ENCODE data around the gene FGF9. TPM values are rescaled to one million over a fixed set of nuclear protein-coding genes. Genes with fewer than 3 reads are reported as not detected.

Gene FGF9
- total RNA-seq = 0.99 TPM

DNA sequence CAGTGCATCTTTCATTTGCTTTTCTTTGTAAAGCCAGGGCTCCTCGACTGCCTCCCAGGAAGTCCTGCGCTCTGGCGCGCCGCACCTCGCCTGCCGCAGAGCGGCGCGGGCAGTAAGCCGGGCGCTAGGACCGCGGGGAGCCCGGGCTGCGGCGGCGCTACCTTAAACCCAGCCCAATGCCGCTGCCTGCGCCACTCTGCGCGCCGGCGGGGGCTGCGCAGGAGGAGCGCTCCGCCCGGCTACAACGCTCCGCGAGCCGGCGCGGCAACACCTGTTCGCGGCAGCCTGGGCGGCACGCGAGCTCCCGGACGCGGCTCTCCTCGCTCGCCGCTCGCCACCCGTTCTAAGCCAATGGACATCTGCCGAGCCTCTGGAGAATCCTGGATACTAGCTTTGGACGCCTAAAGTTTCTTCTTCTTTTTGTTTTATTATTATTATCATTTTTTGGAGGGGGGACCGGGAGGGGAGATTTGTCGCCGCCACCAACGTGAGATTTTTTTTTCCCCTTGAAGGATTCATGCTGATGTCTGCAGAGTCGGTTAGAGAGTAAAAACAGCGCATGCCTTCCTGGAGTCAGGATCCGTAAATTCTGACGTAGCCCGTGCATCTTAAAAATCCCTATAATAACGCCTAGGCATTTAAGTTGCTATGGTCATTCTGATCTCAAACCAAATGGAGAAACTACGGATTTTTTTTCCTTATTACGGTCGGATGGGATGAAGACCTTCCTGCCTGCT is at the start of gene FGF9:
TSS of gene FGF9 (plus strand) at position 191 of the 737 bp plus-strand sequence. CDS start 840 bp downstream, outside the sequence.
- DNase-seq = peak; percentile 19

DNA sequence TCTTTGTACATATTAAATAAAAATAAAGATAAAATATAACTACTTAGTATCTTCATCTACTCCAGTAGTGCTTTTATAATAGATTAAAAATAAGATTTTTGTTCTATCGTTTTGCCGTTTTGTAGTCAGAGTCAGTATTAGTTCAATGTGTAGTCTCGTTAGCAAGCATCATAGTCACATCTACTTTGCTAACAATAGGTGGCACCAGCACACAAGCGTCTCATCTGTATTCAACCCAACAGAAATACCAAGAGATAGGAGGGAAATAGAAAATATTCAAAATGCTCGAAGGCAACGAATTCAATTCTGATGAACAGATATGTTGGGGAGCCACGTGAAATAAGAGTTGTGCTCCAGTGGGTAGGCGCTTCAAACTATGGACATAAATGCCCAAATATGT is 45.5 kb upstream of the FGF9 start:
- no peak for DNase-seq

DNA sequence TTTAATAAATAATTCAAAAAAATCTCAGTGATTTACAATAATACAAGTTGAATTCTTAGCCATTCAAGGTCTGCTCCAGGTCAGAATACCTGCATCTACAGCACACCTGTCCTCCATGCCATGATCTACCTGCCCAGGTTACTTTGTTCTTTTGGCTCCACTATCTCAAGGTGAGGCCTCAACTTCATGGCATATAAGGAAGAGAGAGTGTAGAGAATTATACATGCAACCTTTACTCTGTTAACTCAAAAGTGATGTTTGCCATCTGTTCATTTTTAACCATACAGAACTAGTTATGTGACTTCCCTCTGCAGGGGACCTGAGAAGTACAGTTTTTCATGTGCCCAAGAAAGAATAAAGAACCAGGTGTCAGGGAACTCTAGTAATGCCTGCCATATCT is 38.7 kb upstream of the FGF9 start:
- DNase-seq = no peak

DNA sequence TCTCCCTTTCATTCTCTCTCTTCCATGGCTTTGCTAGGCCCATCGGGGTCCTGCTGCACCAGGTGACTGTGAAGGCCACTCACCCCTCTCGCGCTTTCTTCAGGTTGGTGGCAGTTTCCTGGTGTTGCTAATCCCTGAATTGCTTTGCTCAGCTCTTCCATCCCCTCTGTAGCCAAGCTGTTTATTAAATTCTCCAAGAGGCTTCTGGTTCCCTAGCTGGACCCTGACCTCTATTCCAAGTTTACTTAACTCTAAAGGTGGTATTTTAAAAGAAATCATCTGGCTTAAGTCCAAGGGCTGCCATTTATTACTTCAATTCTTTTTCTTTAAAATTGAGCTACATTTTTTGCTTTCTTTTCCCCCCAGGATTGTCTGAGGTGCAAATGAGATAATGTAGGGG is 34.2 kb upstream of the FGF9 start:
- no peak for DNase-seq

DNA sequence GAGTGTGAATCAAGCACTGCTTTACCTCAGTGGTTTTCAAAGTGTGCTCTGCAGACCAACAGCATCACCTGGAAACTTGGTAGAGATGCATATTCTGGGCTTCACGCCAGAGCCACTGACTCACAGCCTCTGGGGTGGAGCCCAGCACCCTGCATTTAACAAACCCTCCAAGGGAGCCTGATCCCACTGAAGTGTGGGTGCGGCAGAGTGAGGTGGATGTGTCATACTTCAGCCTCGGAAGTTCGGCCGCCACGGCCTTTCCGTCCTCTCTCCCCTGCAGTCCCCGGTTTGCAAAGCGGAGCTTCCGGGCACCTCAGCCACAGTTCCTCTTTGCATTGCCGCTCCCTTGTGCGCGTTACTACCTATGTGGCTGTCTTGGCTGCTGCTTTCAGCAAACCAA is 33.6 kb upstream of the FGF9 start:
- DNase-seq = no peak

DNA sequence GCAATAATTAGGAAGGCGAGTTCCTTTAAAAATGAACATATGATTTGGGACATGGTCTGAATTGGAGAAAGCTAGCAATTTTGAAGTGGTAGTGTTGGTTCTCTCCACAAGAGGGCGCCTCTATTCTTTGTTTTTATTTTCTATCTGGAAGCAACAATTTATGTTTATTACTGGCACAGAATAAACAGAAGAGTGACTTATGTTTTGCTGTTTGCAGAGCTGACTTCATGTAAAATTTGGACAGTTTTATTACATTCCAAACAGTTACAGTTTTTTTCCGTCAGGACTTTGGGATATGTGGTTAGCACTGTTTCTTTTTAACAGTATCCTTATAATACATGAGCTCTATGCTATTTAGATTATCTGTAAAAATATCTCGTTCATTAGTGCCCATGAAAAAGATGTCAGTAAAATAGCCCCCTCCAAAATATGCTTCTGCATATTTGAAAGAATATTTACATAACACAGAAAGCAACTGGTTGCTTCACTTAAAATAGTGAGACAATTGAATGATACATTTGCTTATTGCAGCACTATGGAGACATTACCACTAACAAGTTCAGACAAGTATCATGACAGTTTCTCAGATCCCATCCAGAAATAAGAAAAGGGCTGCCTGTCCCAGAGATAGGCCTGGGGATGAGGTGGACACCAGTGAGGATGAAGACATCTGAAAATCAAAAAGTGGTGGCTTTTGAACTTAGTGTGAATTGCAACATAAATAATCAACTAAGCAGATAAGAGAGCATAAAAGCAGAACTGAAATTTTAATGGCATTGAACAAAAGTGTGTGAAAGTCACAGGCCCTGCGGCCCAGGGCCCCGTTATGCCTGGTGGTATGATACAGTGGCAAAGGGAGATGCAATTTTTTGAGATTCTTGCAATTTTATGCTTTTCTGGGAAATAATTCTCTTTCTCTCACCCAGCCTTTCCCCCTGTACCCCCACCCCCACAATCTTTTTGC is 32.3 kb upstream of the FGF9 start:
- peak; percentile 57 for DNase-seq

DNA sequence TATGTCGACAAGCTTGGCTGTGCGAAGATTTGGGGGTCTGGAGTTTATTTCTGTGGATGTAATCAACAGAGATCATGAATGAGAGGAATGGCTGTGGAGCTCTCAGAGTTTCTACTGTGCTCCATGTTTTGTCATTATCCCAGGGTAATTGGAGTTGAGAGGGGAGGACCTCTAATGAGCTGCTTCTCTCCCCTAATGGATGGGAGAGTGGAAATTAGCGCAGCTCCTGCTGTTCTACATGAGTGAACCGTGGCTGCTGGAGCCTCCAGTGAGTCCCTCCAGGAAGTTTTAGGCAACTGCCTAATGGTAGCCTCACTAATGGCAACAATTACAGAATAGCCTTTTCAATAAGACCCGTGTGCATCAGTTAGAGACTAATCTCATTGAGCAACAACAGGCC is 31.3 kb upstream of the FGF9 start:
- no peak for DNase-seq

DNA sequence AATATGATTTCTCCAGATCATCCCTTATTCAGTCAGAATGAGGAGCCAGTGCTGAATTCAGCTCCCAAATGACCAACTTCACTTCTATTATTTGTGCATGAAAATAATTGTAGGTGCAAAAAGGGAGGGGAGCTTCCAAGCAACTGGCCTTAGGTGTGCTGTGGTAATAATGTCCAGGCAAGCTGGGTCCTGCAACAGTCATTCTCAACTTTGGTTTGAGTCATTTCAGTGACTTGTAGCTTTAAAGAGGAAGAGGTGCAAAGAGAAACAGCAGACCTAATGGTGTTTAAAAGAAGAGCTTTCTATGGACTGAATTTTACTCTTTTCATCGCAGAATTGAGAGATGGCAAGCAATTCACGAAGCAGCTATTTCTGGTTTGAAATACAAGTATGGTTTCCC is 29.2 kb upstream of the FGF9 start:
- no peak for DNase-seq

DNA sequence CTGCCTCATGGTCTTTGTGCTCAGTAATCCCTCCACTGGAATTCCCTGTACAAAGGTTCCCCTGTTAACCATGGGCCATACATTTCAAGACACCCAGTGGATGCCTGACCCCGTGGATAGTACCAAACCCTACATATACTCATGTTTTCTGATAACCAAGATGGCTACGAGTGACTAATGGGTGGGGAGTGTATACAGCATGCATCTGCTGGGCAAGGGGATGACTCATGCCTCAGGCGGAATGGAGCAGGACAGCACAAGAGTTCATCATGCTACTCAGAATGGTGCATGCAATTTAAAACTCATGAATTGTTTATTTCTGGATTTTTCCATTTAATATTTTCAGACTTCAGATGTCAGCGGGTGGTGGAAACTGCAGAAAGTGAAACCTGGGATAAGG is 13.3 kb upstream of the FGF9 start:
- no peak for DNase-seq

DNA sequence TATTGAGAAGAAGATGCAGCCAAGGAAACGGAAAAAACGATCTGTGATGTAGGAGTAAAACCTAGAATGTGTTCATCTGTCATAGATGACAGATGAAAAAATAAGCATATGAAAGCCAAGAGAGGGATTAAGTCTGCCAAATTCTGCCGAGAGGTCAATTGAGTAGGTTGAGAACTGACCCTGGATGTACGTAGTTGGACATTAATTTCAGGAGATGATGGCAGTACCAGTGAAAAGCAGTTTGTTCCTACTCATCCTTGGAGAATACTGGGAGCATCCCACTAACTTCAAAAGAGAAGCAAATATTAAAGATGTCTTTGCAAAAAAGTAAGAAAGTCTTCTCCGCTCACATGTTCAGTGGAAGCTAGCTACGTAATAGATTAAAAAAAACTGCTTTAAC is 11.8 kb upstream of the FGF9 start:
- DNase-seq = no peak

DNA sequence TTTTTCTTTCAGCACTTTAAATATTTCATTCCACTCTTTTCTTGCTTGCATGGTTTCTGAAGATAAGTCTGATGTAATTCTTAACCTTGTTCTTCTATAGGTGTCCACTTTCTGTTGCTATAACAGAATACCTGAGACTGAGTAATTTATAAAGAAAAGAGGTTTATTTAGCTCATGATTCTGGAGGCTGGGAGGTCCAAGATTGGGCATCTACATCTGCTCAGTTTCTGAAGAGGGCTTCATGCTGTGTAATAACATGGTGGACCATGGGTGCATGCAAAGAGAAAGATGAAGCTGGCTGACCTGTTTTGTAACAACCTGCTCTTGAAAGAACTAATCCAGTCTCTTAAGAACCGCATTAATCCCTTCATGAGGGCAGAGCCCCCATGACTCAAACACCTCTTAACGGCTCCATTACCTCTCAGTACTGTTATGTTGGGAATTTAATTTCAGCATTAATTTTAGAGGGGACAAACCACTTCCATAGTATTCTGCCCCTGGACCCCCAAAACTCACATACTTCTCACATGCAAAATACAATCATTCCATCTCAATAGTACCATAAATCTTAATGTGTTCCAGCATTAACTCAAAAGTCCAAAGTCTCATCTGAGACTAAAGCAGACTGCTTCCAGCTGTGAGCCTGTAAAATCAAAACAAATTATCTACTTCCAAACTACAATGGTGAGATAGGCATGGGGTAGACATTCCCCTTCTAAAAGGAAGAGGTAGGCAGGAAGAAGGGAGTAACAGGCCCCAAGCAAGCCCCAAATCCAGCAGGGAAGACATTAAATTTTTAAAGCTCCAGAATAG is 9.6 kb upstream of the FGF9 start:
- DNase-seq = no peak

DNA sequence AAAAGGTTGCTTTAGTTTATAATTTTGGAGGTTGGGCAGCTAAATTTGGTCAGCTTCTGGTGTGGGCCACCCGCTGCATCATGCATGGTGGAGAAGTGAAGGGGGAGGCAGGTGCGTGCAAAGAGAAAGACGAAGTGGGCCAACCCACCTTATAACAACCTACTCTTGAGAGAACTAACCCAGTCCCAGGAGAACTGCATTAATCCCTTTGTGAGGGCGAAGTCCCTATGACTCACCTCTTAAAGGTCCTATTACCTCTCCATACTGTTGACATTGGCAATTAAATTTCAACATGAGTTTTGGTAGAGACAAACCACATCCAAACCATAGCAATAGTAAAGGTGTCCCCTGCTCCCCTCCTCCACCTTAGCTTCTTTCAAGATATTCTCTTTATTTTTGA is 7.7 kb upstream of the FGF9 start:
- DNase-seq = no peak

DNA sequence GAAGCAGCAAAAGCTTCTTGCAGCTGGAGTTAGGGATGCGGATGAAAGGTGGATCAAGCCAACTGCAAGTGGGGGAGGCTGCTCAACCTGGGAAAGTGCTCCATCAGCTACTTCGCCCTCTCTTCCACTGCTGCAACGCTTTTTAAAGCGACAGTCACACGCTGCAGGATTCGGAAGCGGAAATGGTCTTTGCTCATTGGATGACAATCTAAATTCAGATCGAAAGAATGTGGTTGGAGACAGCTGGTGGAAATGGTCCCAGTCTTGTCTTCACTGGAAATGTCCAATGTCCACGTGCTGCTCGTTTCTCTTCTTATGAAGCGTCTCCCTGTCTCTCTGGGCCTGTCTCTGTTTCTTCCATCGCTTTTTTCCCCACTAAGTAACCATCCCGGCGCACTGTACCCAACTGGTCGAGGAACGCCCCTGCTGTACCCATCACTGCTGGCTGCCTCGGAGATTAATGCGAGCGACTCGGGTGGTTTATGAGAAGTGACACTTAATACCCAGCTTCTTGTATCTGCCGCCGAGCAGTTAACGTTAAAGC is 2.1 kb upstream of the FGF9 start:
- DNase-seq = no peak

DNA sequence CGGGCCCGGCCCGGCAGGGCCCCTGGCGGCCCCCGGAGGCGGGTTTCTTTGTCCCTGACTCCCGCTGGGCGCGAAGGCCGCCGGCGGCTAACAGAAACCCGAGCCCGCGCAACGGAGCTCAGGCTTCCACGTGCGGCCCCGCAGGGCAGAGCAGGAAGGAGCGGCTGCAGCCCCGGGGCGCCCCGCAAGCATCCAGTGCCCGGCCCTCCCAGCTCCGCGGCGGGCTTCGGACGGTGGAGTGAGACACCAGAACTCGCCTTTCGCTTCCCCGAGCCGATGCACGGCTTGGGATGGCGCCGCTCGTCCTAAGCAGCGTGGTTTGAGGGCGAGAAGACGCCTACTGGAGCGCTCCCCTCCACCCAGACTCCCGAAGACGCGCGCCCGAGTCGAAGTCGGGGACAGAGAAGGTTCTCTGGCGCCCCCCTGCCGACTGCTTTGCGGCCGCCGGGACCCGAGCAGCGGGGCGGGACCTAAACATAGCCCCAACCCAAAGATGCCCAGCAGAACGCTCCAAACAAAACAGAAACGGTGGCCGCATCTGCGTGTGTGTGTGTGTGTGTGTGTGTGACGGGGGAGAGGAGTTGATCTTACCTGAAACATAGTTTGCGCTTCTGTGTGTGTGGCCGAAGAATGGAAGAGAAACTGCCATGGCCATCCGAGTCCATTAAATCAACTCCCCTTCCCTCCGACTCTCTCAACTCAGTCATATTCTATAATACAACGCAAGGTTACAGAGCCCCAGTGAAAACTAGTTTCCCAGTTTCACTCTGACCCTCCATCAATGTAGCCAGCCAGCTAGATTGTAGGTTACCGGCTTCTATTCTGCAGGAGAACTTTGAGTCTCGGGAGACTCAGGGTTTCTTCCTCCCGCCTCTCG is 629 bp upstream of the FGF9 start:
- DNase-seq = peak; percentile 17

DNA sequence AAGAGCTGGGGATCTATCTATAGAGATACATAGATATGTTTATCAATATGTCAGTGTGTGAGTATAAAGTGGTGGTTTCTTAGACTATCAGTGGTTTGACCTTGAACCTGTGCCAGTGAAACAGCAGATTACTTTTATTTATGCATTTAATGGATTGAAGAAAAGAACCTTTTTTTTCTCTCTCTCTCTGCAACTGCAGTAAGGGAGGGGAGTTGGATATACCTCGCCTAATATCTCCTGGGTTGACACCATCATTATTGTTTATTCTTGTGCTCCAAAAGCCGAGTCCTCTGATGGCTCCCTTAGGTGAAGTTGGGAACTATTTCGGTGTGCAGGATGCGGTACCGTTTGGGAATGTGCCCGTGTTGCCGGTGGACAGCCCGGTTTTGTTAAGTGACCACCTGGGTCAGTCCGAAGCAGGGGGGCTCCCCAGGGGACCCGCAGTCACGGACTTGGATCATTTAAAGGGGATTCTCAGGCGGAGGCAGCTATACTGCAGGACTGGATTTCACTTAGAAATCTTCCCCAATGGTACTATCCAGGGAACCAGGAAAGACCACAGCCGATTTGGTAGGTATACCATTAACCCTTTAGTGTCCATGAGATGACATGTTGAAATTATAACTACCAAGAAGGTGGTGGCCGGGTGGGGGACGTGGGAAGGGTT is 880 bp downstream of the FGF9 start:
- no peak for DNase-seq

DNA sequence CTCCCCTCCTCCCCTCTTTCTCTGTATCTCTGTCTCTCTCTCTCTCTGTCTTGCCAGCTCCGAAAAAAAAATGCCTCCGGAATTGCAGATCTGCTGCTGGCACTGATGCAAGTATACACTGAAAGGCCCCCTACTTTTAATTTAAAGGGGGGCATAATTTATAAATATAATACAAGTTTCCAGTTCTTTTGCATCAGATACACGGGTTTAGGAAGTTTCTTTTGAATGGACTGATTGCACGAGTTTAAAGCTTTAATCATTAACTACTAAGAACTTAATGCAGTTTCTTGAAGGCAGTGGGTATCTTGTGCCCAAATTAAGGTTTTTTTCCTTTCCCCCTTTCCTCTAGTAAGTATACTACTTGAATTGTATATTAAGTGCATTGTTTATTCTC is 1.4 kb downstream of the FGF9 start:
- no peak for DNase-seq

DNA sequence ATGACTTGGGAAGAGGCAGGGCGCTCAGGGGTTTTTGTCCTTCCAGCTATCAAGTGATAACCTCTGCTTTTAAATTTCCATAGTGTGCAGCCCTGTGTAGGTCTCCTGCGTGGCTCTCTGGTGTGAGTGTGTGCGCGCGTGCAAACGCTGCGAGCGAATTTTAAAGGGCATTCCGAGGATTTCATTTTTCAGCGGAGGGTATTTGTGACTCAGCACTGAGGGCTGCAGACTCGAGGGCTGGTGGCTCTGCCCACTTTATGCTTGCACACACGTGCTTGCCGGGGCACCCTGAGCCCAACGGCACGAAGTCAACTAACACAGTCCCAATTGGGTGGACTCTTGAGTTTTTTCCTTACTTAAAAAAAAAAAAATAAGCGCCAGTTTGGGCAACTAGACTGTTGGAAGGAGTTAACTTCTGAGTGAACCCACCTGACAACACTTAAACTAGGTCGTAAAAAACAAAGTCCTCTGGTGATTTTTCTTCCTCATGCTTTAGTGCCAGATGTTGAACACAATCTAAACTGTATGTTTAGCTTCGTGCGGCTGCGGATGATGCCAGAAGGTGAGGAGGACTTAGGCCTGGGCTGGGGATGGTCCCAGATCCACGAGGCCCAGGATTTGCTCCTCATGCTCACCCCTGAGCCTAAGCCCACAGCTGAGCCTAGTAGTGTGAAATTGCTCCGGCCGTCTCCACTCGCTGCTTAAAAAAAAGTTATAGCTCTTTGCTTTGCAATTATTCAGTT is 2.1 kb downstream of the FGF9 start:
- no peak for DNase-seq

DNA sequence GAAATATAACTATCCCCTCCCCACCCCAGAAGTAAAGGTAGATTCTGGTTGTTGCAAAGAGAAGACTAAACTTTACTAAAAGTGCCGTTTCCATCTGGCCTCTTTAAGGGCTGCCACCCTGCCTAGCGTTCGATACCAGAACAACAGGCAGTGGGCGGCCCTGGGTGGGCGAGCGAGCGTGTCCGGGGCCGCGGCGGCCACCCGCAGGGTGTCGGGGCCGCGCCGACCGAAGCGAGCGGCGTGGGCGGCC is 2.6 kb downstream of the FGF9 start:
- no peak for DNase-seq

DNA sequence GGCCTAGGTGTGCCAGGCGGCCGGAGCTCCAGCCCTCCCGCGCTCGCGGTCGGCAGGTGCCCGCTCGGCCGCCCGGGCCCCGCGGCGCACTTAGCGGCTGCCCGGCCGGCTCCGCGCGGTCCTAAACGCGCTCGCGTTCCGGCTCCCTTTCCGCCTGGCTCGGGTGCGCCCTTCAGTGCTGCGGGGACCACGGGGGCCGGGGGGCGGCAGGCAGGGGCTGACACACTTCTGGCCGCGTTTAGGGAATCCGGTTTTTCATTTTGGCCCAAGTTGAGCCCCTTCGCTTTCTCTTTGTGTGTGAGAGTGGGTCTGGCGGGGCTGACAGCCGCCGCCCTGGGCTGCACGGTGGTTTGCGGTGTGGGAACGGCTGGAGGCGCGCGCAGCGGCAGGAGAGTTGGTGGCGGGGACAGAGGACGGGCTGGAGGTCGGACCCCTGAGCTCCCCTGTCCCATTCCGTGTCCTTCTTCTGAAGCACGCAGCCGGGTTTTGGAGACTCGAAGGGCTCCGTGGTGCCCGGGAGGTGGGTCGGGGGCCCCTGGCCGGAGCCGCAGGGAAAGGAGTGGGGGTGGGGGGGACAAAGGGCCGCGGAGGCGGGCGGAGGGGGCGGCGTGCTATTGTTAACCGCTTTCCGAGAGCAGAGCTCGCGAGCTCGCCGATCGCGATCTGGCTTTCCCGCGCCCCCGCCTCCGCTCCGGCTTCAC is 3.1 kb downstream of the FGF9 start:
- no peak for DNase-seq

Data from skin of body (tissue), 2 donors.